ENCODE measurements around the gene ZCCHC24.
A peak's percentile ranks its signal among the peaks of the same experiment; 100 is the strongest.

ZCCHC24 gene

GRCh38 chr10:79445977-79446757 is 743 bp upstream of the ZCCHC24 start:
- peak in 1 of 2 experiments; percentile 47 for DNase-seq

- DNase-seq: peak in 1 of 2 experiments; percentile 33
Measured at GRCh38 chr10:79444199-79445119, 965 bp downstream of the ZCCHC24 start.

GRCh38 chr10:79443338-79444198 is 1.9 kb downstream of the ZCCHC24 start:
- no peak for DNase-seq

GRCh38 chr10:79442171-79443040 is 3.0 kb downstream of the ZCCHC24 start:
- DNase-seq: no peak

- no peak for DNase-seq
Measured at GRCh38 chr10:79441433-79441832, 4.0 kb downstream of the ZCCHC24 start.

GRCh38 chr10:79440281-79440680 is 5.1 kb downstream of the ZCCHC24 start:
- no peak for DNase-seq

- DNase-seq: no peak
Measured at GRCh38 chr10:79438699-79439085, 6.7 kb downstream of the ZCCHC24 start.

- no peak for DNase-seq
Measured at GRCh38 chr10:79438021-79438698, 7.3 kb downstream of the ZCCHC24 start.

- DNase-seq: no peak
Measured at GRCh38 chr10:79437111-79437814, 8.2 kb downstream of the ZCCHC24 start.

GRCh38 chr10:79436850-79437103 is 8.6 kb downstream of the ZCCHC24 start:
- DNase-seq: no peak

- DNase-seq: no peak
Measured at GRCh38 chr10:79436066-79436849, 9.2 kb downstream of the ZCCHC24 start.

GRCh38 chr10:79435271-79436065 is 10.0 kb downstream of the ZCCHC24 start:
- no peak for DNase-seq

- no peak for DNase-seq
Measured at GRCh38 chr10:79434821-79435251, 10.6 kb downstream of the ZCCHC24 start.

GRCh38 chr10:79434223-79434687 is 11.2 kb downstream of the ZCCHC24 start:
- no peak for DNase-seq

GRCh38 chr10:79433324-79434222 is 11.9 kb downstream of the ZCCHC24 start:
- no peak for DNase-seq

- DNase-seq: no peak
Measured at GRCh38 chr10:79431891-79432831, 13.3 kb downstream of the ZCCHC24 start.

- DNase-seq: no peak
Measured at GRCh38 chr10:79431428-79431827, 14.0 kb downstream of the ZCCHC24 start.
